Left renal pelvis (tissue), 4 donors: ENCODE measurements around the gene PTGDR. TPM values are rescaled to one million over a fixed set of nuclear protein-coding genes. Genes with fewer than 3 reads are reported as not detected.

ENCODE experiments used
- DNase-seq, 4 donors: peaks; one replicate each; pipeline ENCODE4 v3.0.0-alpha.2; 2013; ENCODE audit warnings: low read depth in 4 of 4, low spot score in 3 of 4
- polyA plus RNA-seq, 4 donors: library from polyadenylated mRNA; unstranded; fragments of 120-200 nt; gene quantifications; one replicate each; pipeline ENCODE4 v1.2.1, GENCODE V29; 2013; ENCODE audit not compliant: insufficient read length in 4 of 4

Gene PTGDR
- polyA plus RNA-seq, 4 donors, result 0.46 to 0.65 (median 0.56) TPM

GRCh38 chr14:52307376-52307775 lies 39.9 kb downstream of the PTGDR start:
- no peak for DNase-seq

- DNase-seq, result no peak
Observed at GRCh38 chr14:52307905-52308304, 40.4 kb downstream of the PTGDR start.

- no peak for DNase-seq
Observed at GRCh38 chr14:52310541-52310940, 43.0 kb downstream of the PTGDR start.

GRCh38 chr14:52312931-52313355 lies 45.4 kb downstream of the PTGDR start:
- DNase-seq, result no peak

- no peak for DNase-seq
Observed at GRCh38 chr14:52313462-52313861, 46.0 kb downstream of the PTGDR start.

- peak in 3 of 4 donors; percentile 72 to 76 (median 73) for DNase-seq
Observed at GRCh38 chr14:52313903-52314594, 46.6 kb downstream of the PTGDR start, which contains the start of gene PTGER2. TSS of gene PTGER2 (plus strand) at chr14:52314312. CDS start at chr14:52314549, 237 bp downstream.

GRCh38 chr14:52314595-52315354 lies 47.3 kb downstream of the PTGDR start:
- no peak for DNase-seq

- DNase-seq, result no peak
Observed at GRCh38 chr14:52315355-52315718, 47.8 kb downstream of the PTGDR start.

- no peak for DNase-seq
Observed at GRCh38 chr14:52318062-52318461, 50.6 kb downstream of the PTGDR start.

- no peak for DNase-seq
Observed at GRCh38 chr14:52318826-52319645, 51.5 kb downstream of the PTGDR start.

GRCh38 chr14:52319919-52320318 lies 52.4 kb downstream of the PTGDR start:
- DNase-seq, result no peak

GRCh38 chr14:52325126-52325525 lies 57.6 kb downstream of the PTGDR start:
- no peak for DNase-seq

GRCh38 chr14:52325630-52326029 lies 58.1 kb downstream of the PTGDR start:
- no peak for DNase-seq

Other genes starting within 250 kb of the PTGDR start
- 100 to 1,000 TPM in 3 of 4 donors, 10 to 100 TPM in 1; 88.9 to 239 (median 139) TPM for gene NID2, start 198.6 kb upstream of the PTGDR start, polyA plus RNA-seq
- gene PTGER2, start 46.6 kb downstream of the PTGDR start, polyA plus RNA-seq, result 1 to 10 TPM; 5.7 to 8.2 (median 7.0) TPM